Fibroblast of lung (primary cell): Measurements from ENCODE around the gene PAFAH2. TPM values are rescaled to one million over a fixed set of nuclear protein-coding genes. Genes with fewer than 3 reads are reported as not detected.

Experiments
- DNase-seq, 2 donors: peaks; one replicate each; pipeline versions ENCODE4 v3.0.0 to v3.0.0-alpha.2; 2010; ENCODE audit warnings: low read depth in 2 of 2
- H2AFZ ChIP-seq: 2 replicates; pipeline ENCODE4 v1.5.1; 2012; ENCODE audit warnings: low read length, control low read depth, inconsistent platforms
- H3K27ac ChIP-seq: 2 replicates; pipeline ENCODE4 v1.5.1; 2011; ENCODE audit warnings: low read length, control low read depth; ENCODE audit not compliant: insufficient read depth
- H3K27me3 ChIP-seq: 2 replicates; pipeline ENCODE4 v1.5.1; 2011; ENCODE audit warnings: mild to moderate bottlenecking, low read length; ENCODE audit not compliant: control insufficient read depth, insufficient read depth
- H3K36me3 ChIP-seq: 2 replicates; pipeline ENCODE4 v1.5.1; 2011; ENCODE audit warnings: low read length; ENCODE audit not compliant: control insufficient read depth, insufficient read depth
- H3K4me1 ChIP-seq: 2 replicates; pipeline ENCODE4 v1.5.1; 2011; ENCODE audit warnings: low read length; ENCODE audit not compliant: control insufficient read depth, insufficient read depth; ENCODE audit errors: extremely low read depth
- H3K4me2 ChIP-seq: 2 replicates; pipeline ENCODE4 v1.5.1; 2011; ENCODE audit warnings: low read length, control low read depth; ENCODE audit not compliant: insufficient read depth; ENCODE audit errors: extremely low read depth
- H3K4me3 ChIP-seq, 4 experiments: fragments of 200-600 bp in 1 of 4; sonication (generic) in 1 of 4; replicated peaks in 1 of 4; 2 replicates each; pipeline ENCODE4 v1.5.1; 2011 to 2016; ENCODE audit warnings: low read length in 4 of 4, low read depth in 3 of 4, mild to moderate bottlenecking in 3 of 4, control low read depth in 2 of 4, inconsistent platforms in 1 of 4, mixed read lengths in 1 of 4; ENCODE audit not compliant: insufficient read depth in 1 of 4; ENCODE audit errors: control extremely low read depth in 1 of 4
- H3K79me2 ChIP-seq: 2 replicates; pipeline ENCODE4 v1.5.1; 2012; ENCODE audit warnings: mild to moderate bottlenecking, low read length, inconsistent platforms; ENCODE audit not compliant: control insufficient read depth, insufficient read depth
- H3K9ac ChIP-seq: 2 replicates; pipeline ENCODE4 v1.5.1; 2011; ENCODE audit warnings: mild to moderate bottlenecking, low read length, control low read depth; ENCODE audit not compliant: insufficient read depth
- H3K9me3 ChIP-seq: 2 replicates; pipeline ENCODE4 v1.5.1; 2012; ENCODE audit warnings: low read depth, low read length; ENCODE audit not compliant: control insufficient read depth, insufficient read depth
- H4K20me1 ChIP-seq: 2 replicates; pipeline ENCODE4 v1.5.1; 2011; ENCODE audit warnings: low read length; ENCODE audit not compliant: control insufficient read depth, insufficient read depth; ENCODE audit errors: extremely low read depth
- CTCF ChIP-seq, 2 donors: IDR thresholded peaks in 1 of 2; conservative IDR thresholded peaks in 1 of 2; 1 replicate in 1 of 2; 2 replicates in 1 of 2; pipeline ENCODE4 v1.5.1; 2011 to 2012; ENCODE audit warnings: low read length in 2 of 2, control low read depth in 1 of 2, inconsistent platforms in 1 of 2, low read depth in 1 of 2, mild to moderate bottlenecking in 1 of 2
- EZH2 ChIP-seq: IDR thresholded peaks from 2 replicates; pipeline ENCODE4 v1.5.1; 2012; ENCODE audit warnings: low read length, control low read depth, mild to moderate bottlenecking; ENCODE audit errors: missing control alignments
- polyA plus RNA-seq, 2 donors: library from polyadenylated mRNA; depleted of rRNA in 1 of 2; stranded (reverse) in 1 of 2; unstranded in 1 of 2; fragments of >200 nt; gene quantifications; 2 replicates each; pipeline ENCODE4 v1.2.1, GENCODE V29; 2011 to 2012; ENCODE audit warnings: missing spikeins in 1 of 2
- total RNA-seq: library from RNA; depleted of rRNA; stranded (reverse); fragments of >200 nt; gene quantifications from 2 replicates; pipeline ENCODE4 v1.2.1, GENCODE V29; 2014

Gene PAFAH2
- total and polyA plus RNA-seq, 2 donors (not counting 1 experiment from before 2014, with no cell fraction given) = 8.3 to 11.7 TPM

GRCh38 chr1:26010825-26011224 is 13.0 kb upstream of the PAFAH2 start:
- no peak for TF ChIP-seq CTCF (conservative IDR thresholded peaks at IDR 0.05 in 1 of 2, IDR thresholded peaks at IDR 0.05 in 1 of 2; ENCODE audit: low read depth in 1 of 2, low read length in 2 of 2)
- TF ChIP-seq EZH2 = no peak
- Histone ChIP-seq H4K20me1 (no peaks in the 10 kb centered on the region), H3K79me2 (no peaks in the 10 kb centered on the region), H3K4me2 (no peak overlapping the region), H3K36me3 (no peaks in the 10 kb centered on the region), H3K27ac (no peak overlapping the region), H3K9me3 (no peaks in the 10 kb centered on the region), H2AFZ (no peak overlapping the region), H3K4me3 (no peak overlapping the region), H3K27me3 (no peaks in the 10 kb centered on the region), H3K9ac (no peak overlapping the region), H3K4me1 (no peaks in the 10 kb centered on the region)
- DNase-seq = no peak

- no peaks in the 10 kb centered on the region for H3K4me1 ChIP-seq
- no peaks in the 10 kb centered on the region for H3K9me3 ChIP-seq
- H4K20me1 ChIP-seq = no peaks in the 10 kb centered on the region
- no peak overlapping the region for H3K27ac ChIP-seq
- no peak overlapping the region for H3K4me3 ChIP-seq
- H2AFZ ChIP-seq = no peak overlapping the region
- no peaks in the 10 kb centered on the region for H3K36me3 ChIP-seq
- TF ChIP-seq EZH2 (no peak), CTCF (conservative IDR thresholded peaks at IDR 0.05 in 1 of 2, IDR thresholded peaks at IDR 0.05 in 1 of 2; ENCODE audit: low read depth in 1 of 2, low read length in 2 of 2) (peak in 1 of 2 donors; percentile 3)
- H3K79me2 ChIP-seq = no peaks in the 10 kb centered on the region
- no peak overlapping the region for H3K4me2 ChIP-seq
- no peak overlapping the region for H3K9ac ChIP-seq
- no peaks in the 10 kb centered on the region for H3K27me3 ChIP-seq
- DNase-seq = no peak
Measured at GRCh38 chr1:26009796-26010447, 12.1 kb upstream of the PAFAH2 start.

GRCh38 chr1:26006710-26007109 is 8.8 kb upstream of the PAFAH2 start:
- H2AFZ ChIP-seq = no peak overlapping the region
- H3K27me3 ChIP-seq = no peaks in the 10 kb centered on the region
- H3K9ac ChIP-seq = no peak overlapping the region
- no peaks in the 10 kb centered on the region for H3K9me3 ChIP-seq
- no peak overlapping the region for H3K4me2 ChIP-seq
- H4K20me1 ChIP-seq = no peaks in the 10 kb centered on the region
- no peaks in the 10 kb centered on the region for H3K36me3 ChIP-seq
- no peak overlapping the region for H3K27ac ChIP-seq
- TF ChIP-seq CTCF (conservative IDR thresholded peaks at IDR 0.05 in 1 of 2, IDR thresholded peaks at IDR 0.05 in 1 of 2; ENCODE audit: low read depth in 1 of 2, low read length in 2 of 2) (no peak), EZH2 (no peak)
- no peaks in the 10 kb centered on the region for H3K79me2 ChIP-seq
- H3K4me1 ChIP-seq = no peaks in the 10 kb centered on the region
- DNase-seq = no peak
- H3K4me3 ChIP-seq = no peak overlapping the region
